Cerebellar cortex (tissue), 1 donor: Measurements from ENCODE around the gene TRIO.
A peak's percentile ranks its signal among the peaks of the same experiment; 100 is the strongest.
"Not testable (repeated sequence)": the region's sequence is repeated elsewhere in the genome, so short reads cannot be mapped to it uniquely, and the experiment has no call there.

ENCODE experiments used
- DNase-seq: peaks from one replicate; pipeline ENCODE4 v3.0.0-alpha.2; 2015; ENCODE audit warnings: low spot score

TRIO gene

DNA sequence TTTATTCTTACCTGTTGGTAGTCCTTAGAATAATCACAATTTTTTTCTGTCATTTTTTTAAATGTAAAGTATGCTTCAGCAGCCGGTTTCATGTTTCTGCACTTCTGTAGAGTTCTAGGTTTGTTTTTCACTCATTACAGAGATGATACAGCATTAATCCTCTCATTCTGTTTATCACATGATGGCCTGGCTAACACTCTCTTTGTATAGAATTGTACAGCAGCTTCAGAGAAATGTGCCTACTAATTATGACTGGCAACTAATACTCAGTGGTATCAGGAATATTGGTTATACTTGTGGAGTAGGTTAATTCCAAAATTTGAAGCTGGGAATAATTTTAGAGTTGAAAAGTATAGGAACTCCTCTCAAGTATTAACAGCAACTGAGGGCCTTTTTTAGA lies 245.6 kb downstream of the TRIO start:
- no peak for DNase-seq

DNA sequence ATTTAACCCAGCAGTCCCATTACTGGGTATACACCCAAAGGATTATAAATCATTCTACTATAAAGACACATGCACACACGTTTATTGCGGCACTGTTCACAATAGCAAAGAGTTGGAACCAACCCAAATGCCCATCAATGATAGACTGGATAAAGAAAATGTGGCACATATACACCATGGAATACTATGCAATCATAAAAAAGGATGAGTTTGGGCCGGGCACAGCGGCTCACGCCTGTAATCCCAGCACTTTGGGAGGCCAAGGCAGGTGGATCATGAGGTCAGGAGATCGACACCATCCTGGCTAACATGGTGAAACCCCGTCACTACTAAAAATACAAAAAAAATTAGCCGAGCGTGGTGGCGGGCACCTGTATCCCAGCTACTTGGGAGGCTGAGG lies 249.4 kb downstream of the TRIO start:
- DNase-seq, result not testable (repeated sequence)

DNA sequence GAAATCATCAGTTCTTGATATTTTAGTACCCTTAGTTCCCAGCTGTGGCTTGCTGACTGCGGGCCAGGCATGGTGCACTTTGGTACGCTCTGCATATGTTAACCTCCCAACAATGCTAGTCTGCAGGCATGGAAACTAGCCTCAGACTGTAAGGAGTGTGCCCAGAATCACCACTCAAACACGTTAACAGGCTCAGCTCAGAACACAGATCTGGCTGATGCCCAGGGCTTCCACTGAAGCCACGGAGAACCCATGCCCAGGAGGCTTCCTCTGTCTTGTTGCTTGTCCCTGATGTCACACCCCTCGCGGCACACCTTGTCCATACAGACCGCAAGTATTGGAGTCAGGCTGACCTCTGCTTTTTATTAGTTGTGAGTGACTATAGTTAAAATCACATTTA lies 251.2 kb downstream of the TRIO start:
- no peak for DNase-seq

DNA sequence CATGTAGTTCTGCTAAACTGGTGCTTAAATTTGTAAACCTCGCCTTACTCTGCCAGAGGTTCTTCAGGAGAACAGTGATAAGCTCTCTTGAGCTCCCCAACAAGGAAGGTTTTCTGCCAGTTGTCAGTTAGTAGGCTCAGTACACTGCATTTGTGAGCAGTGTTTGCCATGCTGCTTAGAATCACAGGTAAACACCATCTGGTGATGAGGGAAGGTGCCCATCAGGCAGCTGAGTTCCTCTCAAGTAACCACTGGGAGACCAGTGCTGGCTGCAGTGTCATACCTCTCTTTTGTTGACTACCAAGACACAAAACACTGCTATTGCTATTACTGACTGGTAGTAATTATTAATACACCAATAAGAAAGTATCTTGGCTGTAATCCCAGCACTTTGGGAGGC lies 252.3 kb downstream of the TRIO start:
- no peak for DNase-seq

DNA sequence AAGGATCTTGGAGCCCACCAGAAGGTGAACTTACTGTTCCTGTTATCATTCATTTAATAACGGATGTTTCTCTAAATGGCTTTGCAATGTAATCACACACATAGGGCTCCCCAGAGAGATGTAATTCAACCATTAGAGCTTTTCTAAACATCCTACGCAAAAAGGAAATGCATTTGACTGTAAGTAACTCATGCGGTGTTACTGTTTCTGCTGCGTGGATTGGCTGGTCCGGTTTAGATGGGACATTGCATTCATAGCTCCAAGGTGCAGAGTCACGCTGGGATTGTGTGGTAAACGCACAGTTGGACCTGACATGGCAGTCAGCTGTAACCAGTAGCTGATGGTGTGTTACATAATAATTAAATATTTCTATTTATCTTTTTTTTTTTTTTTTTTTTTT lies 252.9 kb downstream of the TRIO start:
- no peak for DNase-seq

DNA sequence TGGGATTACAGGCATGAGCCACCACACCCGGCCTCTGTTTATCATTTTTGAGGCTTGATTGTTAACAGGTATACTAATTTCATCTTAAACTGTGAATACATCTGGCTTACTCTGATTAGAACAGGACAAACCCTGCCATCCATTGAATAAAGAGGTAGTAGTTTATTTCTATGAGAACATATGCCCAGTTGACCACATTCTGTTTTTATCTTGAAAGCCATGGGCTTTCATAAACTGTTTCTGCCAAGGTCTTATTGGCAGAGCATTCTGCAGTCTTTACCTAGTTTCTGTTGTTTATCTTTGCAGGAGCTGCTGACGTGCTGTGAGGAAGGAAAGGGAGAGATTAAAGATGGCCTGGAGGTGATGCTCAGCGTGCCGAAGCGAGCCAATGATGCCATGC lies 253.6 kb downstream of the TRIO start:
- no peak for DNase-seq

DNA sequence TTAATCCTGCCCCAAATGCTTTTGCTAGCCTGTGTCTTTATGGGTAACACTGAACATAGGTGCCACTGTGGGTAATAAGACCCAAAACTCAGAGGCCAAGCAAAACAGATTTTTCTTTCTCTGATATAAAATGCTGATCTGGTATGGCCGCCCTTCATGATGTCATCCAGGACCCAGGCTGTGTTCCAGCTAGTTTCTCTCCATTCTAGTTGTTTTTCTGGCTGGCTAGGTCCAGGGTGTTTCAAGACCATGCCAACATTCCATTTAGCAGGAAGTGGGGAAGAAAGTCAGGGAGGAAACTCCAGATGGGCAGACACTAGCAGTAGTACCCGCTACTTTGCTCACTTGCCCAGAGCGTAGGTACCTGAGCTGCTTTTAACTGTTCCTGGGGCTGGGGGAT lies 254.6 kb downstream of the TRIO start:
- no peak for DNase-seq

DNA sequence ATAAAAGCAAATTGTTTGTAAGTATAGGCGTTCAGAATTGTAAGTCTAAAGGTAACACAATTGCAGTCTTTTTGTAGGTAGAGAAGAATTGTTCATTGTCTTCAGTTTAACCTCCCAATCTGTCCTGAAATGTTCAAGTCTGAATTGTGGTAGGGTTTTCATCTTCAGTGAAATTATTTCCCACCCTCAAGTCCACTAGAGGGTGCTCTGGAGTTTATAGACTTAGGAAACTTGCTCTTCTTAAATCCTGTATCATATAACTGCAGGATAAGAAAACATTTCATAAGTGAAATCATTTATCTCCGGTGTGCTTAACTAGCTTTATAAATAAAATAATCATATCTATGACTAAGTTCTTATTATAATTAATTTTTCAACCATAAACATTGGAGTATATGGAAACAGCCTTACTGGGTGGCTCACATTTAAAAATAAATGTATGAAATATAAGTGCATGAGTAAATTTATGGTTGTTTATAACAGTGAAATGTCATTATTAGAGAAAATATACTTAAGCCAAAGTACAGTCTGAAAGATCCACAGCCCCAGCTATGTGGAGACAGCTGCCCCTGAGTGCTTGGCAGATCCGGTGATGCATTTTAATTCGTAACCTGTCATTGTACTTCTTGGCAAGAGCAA lies 256.0 kb downstream of the TRIO start:
- peak; percentile 84 for DNase-seq

DNA sequence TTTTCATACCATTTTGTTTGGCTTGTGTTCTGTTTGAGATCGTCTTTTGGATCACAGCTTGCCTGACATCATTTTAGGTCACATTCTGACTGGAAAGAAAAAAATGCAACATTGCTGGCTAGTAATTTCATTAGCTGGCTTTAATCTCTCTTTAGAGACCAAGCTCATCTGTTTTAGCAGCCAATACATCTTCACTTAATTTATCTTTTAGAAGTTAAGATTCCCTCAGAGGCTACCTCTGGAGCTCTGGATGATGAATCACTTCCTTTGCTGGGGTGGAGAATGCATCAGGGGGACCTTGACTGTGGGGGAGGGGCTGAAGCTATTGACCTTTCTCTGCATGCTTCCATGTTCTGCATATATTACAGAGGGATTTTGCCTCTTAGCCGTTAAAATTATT lies 256.9 kb downstream of the TRIO start:
- DNase-seq, result no peak

DNA sequence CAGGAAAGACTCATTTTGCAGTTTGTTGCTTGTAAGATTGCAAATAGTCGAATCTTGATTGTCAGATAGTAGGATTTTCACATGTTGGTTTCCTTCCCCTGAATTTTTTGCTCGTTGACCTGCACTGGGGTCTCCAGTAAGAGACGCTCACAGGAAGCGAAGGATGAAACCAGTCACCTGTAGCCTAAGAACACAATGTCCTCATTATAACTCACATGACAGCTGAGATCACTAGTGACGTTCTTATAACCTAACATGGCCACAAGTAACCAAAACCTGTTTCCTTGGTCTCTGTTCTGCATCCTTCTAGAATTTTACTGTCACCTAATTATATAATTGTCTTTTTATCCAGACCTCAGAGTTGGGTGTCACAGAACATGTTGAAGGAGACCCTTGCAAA lies 257.5 kb downstream of the TRIO start:
- DNase-seq, result no peak

DNA sequence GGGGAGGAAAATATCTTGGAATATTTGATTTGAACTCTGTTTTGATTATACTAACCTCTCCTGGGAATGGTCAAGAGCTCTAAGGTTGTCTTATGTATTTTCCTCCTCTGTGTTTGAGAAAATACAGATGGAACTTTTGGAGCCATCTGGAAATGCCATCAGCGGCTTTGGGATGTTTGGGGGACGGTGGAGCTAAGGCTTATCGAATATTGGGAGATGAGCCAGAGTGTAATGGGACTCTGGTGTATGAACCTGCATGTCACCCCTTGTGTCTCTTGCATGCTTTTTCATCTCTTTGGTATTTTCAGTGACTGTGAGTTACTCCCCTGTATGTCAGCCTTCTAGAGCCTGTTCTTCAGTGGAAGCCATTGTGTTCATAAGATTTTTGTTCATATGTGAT lies 258.5 kb downstream of the TRIO start:
- no peak for DNase-seq

DNA sequence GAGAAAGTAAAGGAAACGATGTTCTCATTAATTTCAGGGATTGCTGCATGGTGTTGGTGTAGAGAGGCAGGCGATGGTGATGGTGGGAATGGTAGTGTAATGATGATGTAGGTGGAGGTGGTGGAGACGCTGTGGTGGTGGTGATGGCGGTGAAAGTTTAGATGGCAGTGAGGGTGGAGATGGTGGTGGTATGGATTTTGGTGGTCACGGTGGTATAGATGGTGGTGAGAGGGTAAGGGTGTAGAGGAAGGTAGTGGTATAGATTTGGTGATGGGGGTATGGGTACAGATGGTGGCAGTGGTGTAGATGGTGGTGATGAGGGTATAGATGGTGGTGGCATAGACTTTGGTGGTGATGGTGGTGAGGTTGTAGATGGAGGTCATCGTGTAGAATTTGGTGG lies 259.3 kb downstream of the TRIO start:
- no peak for DNase-seq

DNA sequence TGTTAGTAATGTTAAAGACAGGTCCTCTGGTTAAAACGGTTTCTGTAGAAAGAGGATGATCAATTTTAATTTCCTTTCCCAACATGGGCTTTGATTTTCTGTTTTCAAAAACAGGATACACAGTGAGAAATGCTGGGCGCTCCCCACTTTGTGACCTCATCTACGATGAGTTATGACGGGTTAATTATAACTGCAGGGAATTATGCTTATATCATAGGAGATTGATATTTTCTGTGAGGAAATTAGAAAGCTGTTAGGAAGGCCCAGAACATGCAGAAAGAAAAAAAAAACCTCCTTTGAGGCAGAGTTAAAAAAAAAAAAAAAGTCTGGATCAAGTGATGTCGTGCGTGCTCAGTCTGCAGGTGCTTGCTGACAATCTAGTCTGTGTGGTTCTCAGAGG lies 261.6 kb downstream of the TRIO start:
- DNase-seq, result no peak

DNA sequence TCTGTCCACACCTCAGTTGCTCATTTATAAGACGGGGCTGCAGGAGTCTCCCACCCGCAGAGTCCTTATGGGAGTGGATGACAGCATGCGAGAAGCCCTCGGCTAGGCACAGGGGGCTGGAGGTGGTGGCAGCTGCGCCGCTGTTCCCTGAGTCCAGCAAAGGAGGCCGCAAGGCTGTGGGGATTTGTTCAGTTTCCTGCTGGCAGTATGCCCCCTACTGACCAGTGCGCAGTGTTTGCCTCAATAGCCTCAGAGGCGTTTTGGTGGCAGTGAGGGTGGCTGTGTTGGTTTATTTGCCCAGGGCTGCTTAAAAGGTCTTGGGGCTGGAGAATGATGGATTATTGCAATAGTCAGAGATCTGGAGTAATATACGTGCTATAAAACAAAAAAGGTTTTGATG lies 262.1 kb downstream of the TRIO start:
- no peak for DNase-seq

DNA sequence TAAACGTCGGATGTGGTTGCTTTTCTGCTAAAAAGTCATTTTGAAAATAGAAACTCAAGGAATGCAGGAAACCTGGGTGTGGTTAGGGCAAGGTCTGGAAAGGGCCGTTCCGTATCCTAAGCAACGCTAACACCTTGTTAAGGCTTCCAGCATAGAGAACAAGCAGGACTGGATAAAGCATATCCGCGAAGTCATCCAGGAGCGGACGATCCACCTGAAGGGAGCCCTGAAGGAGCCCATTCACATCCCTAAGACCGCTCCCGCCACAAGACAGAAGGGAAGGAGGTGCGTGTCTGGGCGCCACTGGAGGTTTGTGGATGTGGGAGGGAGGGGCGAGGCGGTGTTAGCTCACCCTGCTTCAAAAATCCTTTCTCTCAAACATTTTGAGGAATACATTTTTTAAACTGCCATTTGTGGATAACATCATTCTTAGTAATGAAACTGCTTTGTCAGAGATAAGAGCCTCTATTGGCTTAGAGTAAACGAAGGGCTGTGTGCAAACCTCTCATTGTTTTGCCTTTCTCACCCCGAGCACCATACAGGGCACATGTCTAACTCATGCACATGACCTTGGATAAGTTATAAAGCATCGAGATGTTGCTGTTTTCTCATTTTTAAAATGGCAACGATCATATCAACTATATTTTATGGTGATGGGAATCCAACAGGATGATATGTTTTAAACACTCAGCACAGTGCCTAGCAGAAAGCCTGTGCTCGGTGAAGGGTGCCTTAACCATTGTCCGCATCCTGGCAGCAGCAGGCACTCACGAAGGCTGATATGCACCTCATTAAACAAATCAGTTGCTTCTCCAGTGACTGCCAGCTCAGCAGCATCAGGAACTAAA lies 262.8 kb downstream of the TRIO start:
- DNase-seq, result no peak

DNA sequence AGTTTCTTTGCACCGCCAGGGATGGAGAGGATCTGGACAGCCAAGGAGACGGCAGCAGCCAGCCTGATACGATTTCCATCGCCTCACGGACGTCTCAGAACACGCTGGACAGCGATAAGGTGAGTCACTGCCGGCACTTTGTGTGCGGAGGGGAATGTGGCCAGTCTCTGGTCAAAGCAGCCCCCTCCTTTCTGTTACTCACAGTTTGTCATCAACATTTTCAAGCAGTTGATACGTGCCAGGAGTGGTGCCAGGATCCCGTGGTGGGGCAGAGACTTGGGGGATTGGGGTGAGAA lies 263.4 kb downstream of the TRIO start:
- no peak for DNase-seq

DNA sequence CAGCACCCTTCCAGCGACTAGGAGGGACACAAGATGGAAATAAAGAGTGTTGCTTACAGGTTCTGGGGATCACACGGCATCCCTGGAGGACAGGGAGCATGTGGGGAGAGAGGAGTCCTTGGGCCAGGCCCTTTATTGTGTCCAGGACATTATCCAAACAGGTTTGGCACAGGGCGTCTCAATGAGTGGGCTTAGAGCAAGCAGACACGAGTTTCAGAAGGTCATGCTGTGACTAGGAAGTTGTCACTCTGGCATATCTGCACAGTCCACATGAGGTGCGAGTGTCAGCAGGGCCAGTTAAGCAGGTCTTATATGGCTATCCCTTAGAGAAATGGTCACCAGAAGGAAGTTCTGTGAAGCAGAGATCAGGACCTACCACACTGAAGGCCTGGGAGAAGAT lies 263.9 kb downstream of the TRIO start:
- no peak for DNase-seq

DNA sequence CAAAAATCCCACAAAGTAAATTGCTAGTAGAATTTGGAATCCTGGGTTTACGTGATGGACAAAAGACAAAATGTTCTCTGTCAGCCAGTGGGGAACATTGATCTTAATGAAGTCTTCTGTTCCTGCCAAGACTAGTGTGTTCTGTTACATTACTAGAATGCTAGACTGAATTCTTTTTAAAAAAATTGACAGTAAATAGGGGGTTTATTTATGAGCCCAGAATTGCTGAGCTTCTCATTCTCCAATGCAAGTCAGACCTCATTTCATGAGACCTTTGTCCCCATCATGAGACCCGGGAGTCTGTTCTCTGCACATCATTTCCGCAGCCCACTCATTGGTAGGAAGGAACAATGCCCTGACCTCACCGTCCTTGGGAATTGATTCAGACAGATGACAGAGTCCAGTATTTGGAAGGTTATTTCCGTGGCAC lies 264.6 kb downstream of the TRIO start:
- no peak for DNase-seq

DNA sequence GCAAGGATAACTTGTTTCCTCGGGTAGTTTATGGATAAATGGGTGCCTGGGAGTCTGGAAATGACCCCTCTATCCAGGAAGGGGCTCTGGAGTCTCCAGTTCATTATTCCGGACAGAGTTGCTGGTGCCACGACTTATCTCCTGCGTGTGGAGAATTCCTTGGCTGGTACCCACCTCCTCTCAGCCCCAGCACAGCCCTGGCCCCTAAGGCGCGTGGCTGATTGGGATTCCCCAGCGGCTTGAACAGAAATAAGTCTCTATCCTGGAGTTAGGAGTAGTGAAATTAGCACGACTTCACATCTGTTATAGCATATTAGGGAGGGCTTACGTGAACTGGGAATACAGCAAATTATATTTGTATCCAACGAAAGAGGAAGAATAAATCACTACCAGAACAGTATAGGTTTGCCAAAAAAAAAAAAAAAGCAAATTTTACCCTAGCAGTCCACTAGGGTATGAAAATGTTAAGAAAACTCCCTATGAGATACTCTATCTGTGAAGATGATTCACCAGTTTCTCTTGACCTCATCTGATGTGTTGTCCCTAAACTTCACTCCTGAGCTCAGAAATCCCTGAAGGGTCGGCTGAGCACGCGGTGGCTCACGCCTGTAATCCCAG lies 265.9 kb downstream of the TRIO start:
- no peak for DNase-seq

DNA sequence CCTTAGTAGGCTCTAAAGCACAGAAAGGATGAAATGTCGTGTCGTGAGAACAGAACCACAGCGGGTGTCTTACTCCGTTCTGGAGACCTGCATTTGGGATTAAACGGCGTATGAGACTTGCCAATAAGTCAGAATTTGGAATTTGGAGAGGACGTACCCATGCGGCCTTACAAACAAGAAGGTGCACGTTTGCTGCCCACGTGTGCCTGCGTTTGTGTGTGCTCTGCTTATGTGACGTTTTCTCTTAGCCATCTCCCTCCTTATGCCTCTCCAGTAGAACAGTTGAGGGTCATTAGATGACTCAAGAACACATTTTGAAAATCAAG lies 266.9 kb downstream of the TRIO start:
- no peak for DNase-seq

DNA sequence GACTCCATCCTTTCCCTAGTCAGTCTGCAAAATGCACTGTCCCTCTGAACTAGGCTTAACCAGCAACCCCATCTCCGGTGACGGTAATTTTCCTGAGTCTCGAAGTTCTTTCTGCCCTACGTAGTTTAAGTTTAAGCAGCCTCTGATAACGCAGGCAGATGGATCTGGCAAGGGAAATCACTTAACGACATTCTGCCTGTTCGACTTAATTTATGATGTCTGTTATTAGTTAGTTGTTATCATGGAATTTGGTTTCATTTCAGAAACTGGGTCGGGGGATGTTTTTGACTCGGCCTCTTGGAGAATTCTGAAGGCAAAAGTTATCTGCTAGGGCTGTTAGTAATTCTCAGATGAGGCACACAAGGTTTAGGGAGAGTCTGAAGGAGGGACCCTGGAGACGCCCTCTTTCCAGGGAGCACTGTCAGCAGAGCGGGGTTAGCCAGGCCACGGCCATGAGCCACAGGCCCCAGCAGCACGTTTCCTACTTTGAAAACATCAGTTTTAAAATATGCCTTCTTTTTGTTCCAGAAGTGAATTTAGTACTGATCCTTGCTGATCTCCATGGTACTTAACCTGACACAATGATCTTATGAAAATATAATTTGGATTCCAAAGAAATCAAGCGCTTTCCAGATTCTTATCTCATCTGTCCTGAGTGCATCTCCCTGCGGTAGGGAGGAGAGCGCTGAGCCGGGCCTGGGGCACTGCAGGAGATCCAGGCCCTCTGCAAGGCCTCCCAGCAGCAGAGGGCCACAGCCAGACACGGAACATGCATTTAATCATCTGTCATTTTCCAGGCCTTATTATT lies 267.5 kb downstream of the TRIO start:
- DNase-seq, result no peak

DNA sequence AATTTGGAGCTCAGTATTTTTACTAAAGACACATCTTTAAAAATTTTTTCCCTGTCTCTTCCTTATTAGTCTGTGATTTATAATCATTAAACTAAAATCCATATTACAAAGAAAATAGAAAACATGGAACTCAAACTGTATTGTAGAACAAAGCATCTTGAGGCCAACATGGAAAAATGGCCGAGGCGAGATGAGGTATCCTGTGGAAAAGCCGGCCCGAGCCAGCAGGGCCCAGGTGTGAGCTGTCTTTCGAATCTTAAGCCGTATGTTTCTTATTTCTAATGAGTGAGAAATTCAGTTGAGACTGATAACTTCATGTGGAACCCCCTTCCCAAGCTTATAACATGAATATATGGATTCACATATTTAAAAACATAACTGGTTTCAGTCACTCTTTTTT lies 268.1 kb downstream of the TRIO start:
- no peak for DNase-seq

DNA sequence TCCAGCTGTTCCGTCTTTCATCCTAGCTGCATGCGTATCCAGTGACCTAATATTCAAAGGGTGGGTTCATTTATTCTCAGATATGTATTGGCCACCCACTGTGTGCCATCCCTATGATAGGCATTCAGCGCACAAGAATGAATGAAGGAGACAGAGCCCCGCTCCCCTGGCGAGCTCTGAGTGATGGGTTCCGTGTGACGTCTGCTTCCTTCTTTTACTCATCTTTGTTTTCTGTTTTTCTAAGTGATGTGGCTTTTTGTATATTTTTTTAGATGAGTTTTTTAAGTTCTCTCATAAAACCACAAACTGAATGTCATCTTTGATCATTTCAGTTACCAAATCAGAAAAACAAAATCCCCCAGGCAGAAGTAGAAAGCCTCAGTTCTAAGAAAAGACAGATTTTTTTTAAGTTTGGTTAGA lies 270.2 kb downstream of the TRIO start:
- DNase-seq, result no peak
